Measurements from ENCODE around the gene SLC17A1. TPM values are rescaled to one million over a fixed set of nuclear protein-coding genes. Genes with fewer than 3 reads are reported as not detected.

The SLC17A1 gene
- total RNA-seq, 1 donor from 2014 or later, result 0.85 TPM

DNA sequence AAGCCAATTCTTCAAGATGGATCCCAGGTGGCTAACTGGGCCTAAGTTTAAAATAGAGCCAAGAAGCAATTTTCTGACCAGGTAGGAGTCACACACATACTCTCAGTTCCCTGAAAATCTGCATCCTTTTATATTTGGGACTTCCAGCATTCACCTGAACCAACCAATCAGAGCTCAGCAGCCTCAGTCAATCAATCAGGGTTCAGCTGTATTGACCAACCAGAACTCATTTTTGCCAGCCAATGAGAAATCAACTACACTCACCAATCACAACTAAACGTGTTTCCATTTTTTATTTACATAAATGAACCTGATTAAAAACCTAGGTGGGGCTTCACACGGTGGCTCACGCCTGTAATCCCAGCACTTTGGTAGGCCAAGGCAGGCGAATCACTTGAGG, 39.8 kb downstream of the SLC17A1 start:
- Mint-ChIP-seq H3K27me3 (peaks cover 7% of the 10 kb centered on the region), H3K27ac (no peak overlapping the region), H3K4me3 (no peak overlapping the region), H3K9me3 (no peaks in the 10 kb centered on the region), H3K36me3 (no peaks in the 10 kb centered on the region), H3K4me1 (ENCODE audit: unreplicated experiment) (no peaks in the 10 kb centered on the region)
- TF ChIP-seq, protein P1, sequence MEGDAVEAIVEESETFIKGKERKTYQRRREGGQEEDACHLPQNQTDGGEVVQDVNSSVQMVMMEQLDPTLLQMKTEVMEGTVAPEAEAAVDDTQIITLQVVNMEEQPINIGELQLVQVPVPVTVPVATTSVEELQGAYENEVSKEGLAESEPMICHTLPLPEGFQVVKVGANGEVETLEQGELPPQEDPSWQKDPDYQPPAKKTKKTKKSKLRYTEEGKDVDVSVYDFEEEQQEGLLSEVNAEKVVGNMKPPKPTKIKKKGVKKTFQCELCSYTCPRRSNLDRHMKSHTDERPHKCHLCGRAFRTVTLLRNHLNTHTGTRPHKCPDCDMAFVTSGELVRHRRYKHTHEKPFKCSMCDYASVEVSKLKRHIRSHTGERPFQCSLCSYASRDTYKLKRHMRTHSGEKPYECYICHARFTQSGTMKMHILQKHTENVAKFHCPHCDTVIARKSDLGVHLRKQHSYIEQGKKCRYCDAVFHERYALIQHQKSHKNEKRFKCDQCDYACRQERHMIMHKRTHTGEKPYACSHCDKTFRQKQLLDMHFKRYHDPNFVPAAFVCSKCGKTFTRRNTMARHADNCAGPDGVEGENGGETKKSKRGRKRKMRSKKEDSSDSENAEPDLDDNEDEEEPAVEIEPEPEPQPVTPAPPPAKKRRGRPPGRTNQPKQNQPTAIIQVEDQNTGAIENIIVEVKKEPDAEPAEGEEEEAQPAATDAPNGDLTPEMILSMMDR (conservative IDR thresholded peaks at IDR 0.05), result no peak
- no peak for DNase-seq (ENCODE audit: extremely low spot score, unreplicated experiment)

DNA sequence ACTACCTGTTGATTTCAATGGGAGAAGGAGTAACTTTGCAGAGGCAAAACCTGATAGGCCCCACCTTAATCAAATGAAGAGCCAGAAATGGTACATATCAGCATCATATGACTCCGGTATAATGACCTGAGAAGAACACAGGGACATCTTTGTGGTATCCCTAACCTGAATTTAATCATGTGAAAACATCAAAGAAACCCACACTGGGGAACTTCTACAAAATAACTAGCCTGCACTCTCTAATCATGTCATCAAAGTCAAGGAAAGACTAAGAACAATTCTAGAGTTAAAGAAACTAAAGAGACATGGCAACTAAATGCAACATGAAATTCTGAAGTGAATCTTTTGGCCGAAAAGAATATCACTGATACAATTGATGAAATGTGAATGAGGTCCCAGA, 42.4 kb downstream of the SLC17A1 start:
- Mint-ChIP-seq H3K4me3 (no peak overlapping the region), H3K9me3 (no peaks in the 10 kb centered on the region), H3K27me3 (peaks cover 4% of the 10 kb centered on the region), H3K36me3 (no peaks in the 10 kb centered on the region), H3K27ac (no peak overlapping the region), H3K4me1 (ENCODE audit: unreplicated experiment) (no peaks in the 10 kb centered on the region)
- TF ChIP-seq, protein P1 (conservative IDR thresholded peaks at IDR 0.05), result no peak
- DNase-seq (ENCODE audit: extremely low spot score, unreplicated experiment), result no peak

DNA sequence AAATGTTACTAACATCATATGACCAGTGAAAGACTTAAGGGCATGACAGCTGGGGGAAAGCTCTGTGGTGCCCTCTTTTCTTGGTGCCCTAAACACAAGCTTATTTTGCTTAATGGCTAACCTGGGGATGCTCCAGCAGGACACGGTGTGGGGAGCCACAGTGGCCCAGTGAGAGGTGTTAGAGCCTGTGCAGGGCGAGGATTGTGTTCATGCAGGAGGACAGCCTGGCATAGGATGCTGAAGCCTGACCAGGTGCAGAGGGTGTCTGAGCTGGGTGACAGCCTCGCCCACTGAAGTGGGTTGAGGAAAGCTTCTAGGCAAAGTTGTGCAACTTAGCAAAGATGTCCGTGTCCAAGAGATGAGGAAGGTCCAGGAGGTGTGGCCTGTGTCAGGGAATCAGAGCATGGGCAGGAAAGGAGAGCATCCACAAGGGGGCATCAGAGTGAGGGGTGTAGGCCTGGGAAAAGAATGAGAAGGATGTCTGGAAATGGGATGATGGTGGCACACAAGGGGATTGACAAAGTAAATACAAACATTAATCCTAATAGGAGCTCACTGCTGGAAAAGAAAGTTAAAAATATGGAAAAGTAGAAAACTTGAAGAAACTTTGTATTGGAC, 43.4 kb downstream of the SLC17A1 start:
- no peaks in the 10 kb centered on the region for H3K9me3 Mint-ChIP-seq
- TF ChIP-seq, protein P1 (conservative IDR thresholded peaks at IDR 0.05), result peak; percentile 43
- no peak overlapping the region for H3K27ac Mint-ChIP-seq
- H3K36me3 Mint-ChIP-seq, result no peaks in the 10 kb centered on the region
- H3K4me3 Mint-ChIP-seq, result no peak overlapping the region
- no peak for DNase-seq (ENCODE audit: extremely low spot score, unreplicated experiment)
- H3K4me1 Mint-ChIP-seq (ENCODE audit: unreplicated experiment), result no peaks in the 10 kb centered on the region
- H3K27me3 Mint-ChIP-seq, result peaks cover 4% of the 10 kb centered on the region

DNA sequence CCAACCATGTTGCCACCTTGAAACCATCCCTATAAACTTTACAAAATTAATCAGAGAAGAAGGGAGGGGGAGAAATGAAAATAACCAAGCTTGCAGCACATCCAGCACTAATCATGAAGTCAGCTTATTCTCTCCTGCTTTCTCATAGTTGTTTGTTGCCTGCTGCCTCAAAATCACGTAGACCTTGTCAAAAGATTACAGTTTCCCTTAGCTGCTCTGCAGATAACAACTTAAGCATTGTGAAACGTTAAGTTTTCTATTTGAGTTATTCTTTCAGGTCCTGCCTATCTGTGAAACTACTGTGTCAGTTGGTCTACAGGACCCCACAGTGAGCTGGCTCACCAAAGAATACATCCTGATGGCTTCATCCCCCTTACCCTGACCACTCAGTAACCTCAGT, 44.4 kb downstream of the SLC17A1 start:
- Mint-ChIP-seq H3K4me3 (no peak overlapping the region), H3K36me3 (no peaks in the 10 kb centered on the region), H3K27ac (no peak overlapping the region), H3K27me3 (no peaks in the 10 kb centered on the region), H3K4me1 (ENCODE audit: unreplicated experiment) (no peaks in the 10 kb centered on the region), H3K9me3 (no peaks in the 10 kb centered on the region)
- no peak for DNase-seq (ENCODE audit: extremely low spot score, unreplicated experiment)
- TF ChIP-seq, protein P1 (conservative IDR thresholded peaks at IDR 0.05), result no peak

DNA sequence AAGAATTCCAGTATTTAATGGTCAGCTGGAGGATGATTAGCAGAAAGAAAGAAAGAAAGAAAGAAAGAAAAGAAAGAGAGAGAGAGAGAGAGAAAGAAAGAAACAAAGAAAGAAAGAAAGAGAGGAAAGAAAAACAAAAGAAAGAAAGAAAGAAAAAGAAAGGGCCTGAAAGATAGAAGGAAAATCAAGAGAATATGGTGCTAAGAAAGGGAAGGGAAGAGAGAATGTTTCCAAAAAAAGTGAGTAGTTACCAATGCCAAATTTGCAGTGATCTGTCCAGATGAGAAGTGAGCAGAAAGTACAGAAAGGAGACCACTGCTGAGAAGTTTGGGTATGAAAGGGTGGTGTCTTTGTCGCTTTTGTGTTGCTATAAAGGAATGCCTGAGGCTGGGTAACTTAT, 50.7 kb downstream of the SLC17A1 start:
- no peak for DNase-seq (ENCODE audit: extremely low spot score, unreplicated experiment)
- TF ChIP-seq, protein P1 (conservative IDR thresholded peaks at IDR 0.05), result no peak
- no peak overlapping the region for H3K27ac Mint-ChIP-seq
- no peak overlapping the region for H3K4me3 Mint-ChIP-seq
- no peaks in the 10 kb centered on the region for H3K36me3 Mint-ChIP-seq
- H3K27me3 Mint-ChIP-seq, result no peaks in the 10 kb centered on the region
- H3K9me3 Mint-ChIP-seq, result peaks cover 6% of the 10 kb centered on the region
- no peaks in the 10 kb centered on the region for H3K4me1 Mint-ChIP-seq (ENCODE audit: unreplicated experiment)

Measured in type B pancreatic cell (in vitro differentiated cells).